Measurements from ENCODE around the gene ACBD7.

ACBD7 gene

GRCh38 chr10:15088428-15089261, at the start of gene ACBD7:
ACBD7 (minus strand) TSS chr10:15088776; CDS start chr10:15088728, 48 bp downstream.
- DNase-seq (ENCODE audit: low read depth) = peak; percentile 82

GRCh38 chr10:15137636-15138035, 49.1 kb upstream of the ACBD7 start:
- DNase-seq (ENCODE audit: low read depth) = peak; percentile 66

- DNase-seq (ENCODE audit: low read depth) = peak; percentile 69
Observed at GRCh38 chr10:15137036-15137359, 48.4 kb upstream of the ACBD7 start.

GRCh38 chr10:15136129-15137035, 47.8 kb upstream of the ACBD7 start:
- DNase-seq (ENCODE audit: low read depth) = no peak

- DNase-seq (ENCODE audit: low read depth) = no peak
Observed at GRCh38 chr10:15131330-15131729, 42.8 kb upstream of the ACBD7 start.

- no peak for DNase-seq (ENCODE audit: low read depth)
Observed at GRCh38 chr10:15124908-15125307, 36.3 kb upstream of the ACBD7 start.

GRCh38 chr10:15124190-15124589, 35.6 kb upstream of the ACBD7 start:
- no peak for DNase-seq (ENCODE audit: low read depth)

- DNase-seq (ENCODE audit: low read depth) = peak; percentile 98
Observed at GRCh38 chr10:15123749-15124184, 35.2 kb upstream of the ACBD7 start.

GRCh38 chr10:15122477-15123030, 34.0 kb upstream of the ACBD7 start:
- no peak for DNase-seq (ENCODE audit: low read depth)

- peak; percentile 58 for DNase-seq (ENCODE audit: low read depth)
Observed at GRCh38 chr10:15121707-15122106, 33.1 kb upstream of the ACBD7 start.

GRCh38 chr10:15120523-15120922, 31.9 kb upstream of the ACBD7 start:
- DNase-seq (ENCODE audit: low read depth) = peak; percentile 90

GRCh38 chr10:15118615-15119014, 30.0 kb upstream of the ACBD7 start:
- DNase-seq (ENCODE audit: low read depth) = no peak

- DNase-seq (ENCODE audit: low read depth) = no peak
Observed at GRCh38 chr10:15116225-15116624, 27.6 kb upstream of the ACBD7 start.

GRCh38 chr10:15113766-15114165, 25.2 kb upstream of the ACBD7 start:
- DNase-seq (ENCODE audit: low read depth) = no peak

GRCh38 chr10:15112657-15113056, 24.1 kb upstream of the ACBD7 start:
- no peak for DNase-seq (ENCODE audit: low read depth)

GRCh38 chr10:15106352-15107013, 17.9 kb upstream of the ACBD7 start:
- peak; percentile 73 for DNase-seq (ENCODE audit: low read depth)

GRCh38 chr10:15103513-15103912, 14.9 kb upstream of the ACBD7 start:
- DNase-seq (ENCODE audit: low read depth) = no peak

GRCh38 chr10:15099886-15100285, 11.3 kb upstream of the ACBD7 start:
- DNase-seq (ENCODE audit: low read depth) = no peak

- peak; percentile 94 for DNase-seq (ENCODE audit: low read depth)
Observed at GRCh38 chr10:15097011-15097812, 8.6 kb upstream of the ACBD7 start, which contains the start of gene RPP38. RPP38 (plus strand) TSS chr10:15097355; CDS start chr10:15103315, 5,960 bp downstream.

GRCh38 chr10:15096661-15097010, 8.1 kb upstream of the ACBD7 start:
- DNase-seq (ENCODE audit: low read depth) = no peak

GRCh38 chr10:15092855-15093408, 4.4 kb upstream of the ACBD7 start:
- DNase-seq (ENCODE audit: low read depth) = no peak
